Activated CD4-positive, CD25-positive, alpha-beta regulatory T cell treated with anti-CD3 and anti-CD28 coated beads, Interleukin-2, amount 50 U/mL, for 72 hours (primary cell): ENCODE data around the gene KCNQ5.

Source experiments
- DNase-seq: peaks from one replicate; pipeline ENCODE4 v3.0.0; 2021

Gene KCNQ5

DNA sequence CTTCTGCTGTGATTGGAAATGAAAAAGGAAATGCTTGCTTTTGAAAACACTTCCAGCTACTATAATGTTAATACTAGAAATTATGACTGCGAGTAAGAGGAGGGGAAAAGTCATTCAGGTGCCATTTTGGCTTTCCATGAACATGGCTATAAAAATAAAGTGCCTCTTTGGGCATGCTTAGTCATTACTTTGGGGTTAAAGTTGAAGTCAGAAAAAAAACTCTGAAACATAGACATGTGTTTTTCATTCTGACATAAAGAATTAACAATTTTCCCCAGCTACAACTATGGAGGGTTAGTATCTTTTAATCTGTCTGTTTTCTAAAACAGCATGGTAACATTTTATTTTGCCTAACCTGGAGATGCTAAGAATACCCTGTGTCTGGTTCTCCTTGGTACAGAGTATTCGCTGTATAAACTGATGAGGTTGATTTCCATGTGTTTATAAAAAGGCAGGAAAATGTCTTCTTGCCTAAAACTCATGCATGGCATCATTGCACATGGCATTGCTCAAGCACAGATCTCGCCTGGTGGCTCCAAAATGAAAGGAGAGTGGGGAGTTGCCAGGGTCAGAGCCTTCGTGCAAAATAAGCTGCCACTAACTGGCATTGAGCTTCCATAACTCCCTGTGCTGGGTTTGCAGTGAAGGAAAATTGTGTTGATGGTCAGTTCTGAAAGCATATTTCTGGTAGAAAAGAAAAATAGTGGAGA lies 188.9 kb downstream of the KCNQ5 start:
- DNase-seq, result no peak

DNA sequence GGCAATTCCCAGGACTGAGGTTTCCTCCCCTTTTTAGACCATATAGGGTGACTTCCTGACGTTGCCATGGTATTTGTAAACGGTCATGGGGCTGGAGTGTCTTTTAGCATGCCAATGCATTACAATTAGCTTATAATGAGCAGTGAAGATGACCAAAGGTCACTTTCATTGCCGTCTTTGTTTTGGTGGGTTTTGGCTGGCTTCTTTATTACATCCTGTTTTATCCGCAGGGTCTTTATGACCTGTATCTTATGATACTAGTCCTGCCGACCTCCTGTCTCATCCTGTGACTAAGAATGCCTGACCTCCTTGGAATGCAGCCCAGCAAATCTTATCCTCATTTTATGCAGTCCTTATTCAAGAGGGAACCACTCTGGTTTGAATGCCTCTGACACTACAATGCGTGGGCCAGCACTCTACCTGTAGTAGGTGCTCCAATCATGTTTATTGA lies 190.1 kb downstream of the KCNQ5 start:
- no peak for DNase-seq

DNA sequence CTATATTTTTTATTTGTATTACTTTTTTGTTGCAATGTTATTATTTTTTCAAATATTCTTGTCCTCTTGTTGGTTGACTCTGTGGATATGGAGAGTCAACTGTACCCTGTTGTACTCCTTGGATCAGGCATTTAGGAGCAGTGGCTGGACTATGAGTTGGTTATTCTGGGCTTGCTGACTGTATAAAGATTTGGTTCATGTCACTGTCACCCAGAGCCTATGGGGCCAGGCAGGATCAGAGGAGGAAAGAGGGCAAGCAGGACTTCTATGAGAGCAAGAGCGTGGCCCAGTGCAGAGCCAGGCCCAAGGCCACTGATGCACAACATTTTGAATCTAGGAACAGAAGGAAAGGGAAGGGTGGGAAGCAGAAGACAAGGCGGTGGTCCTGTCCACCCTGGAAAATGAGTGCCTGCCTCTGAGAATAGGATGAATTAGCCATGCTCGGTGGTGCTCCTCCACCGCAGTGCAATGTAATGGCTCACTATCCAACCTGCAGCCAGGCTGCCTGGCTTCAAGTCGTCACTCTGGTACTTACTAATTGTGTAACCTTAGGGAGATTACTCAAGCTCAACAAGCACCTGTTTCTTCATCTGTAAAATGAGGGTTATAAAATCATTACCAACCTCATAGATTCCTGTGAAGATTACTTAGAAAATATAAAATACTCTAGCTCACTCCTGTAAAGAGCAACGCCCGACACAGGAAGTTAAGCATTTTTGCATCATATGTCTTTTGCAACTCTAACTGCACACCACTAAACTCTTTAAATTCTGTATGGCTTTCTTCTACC lies 192.1 kb downstream of the KCNQ5 start:
- DNase-seq, result no peak

DNA sequence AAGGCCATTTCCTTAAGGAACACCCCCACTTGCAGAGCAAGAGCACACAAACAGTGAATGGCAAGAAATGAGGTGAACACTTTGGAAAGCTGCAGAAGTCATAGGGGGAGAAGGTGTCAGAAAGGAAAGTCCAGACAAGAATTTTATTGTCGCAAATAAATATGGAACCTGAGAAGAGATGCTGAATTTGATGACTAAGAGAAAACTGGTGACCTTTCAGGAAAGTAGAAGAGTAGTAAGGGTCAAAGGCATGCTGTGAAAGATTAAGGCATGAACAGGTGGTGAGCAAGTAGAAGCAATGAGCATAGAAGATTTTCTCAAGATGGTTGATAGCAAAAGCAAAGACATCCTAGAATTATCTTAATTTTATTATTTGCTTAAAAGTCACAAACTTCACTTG lies 194.2 kb downstream of the KCNQ5 start:
- DNase-seq, result no peak

DNA sequence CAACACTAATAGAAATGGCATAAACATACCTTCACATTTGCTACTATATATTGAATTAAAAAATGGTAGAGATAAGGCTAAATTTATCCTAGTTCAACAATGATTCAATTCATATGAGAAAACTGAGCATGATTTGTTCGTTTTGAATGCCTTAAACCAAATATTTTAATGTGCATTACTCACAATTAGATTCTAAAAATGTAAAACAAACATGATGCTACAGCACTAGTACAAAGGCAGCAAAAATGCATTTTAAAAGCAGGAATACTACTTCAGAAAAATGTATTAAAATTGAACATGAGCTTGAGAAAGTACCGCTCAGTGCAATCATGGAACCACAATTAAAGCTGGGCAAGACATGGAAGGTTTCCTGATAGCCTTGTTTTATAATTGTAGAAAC lies 195.3 kb downstream of the KCNQ5 start:
- no peak for DNase-seq

DNA sequence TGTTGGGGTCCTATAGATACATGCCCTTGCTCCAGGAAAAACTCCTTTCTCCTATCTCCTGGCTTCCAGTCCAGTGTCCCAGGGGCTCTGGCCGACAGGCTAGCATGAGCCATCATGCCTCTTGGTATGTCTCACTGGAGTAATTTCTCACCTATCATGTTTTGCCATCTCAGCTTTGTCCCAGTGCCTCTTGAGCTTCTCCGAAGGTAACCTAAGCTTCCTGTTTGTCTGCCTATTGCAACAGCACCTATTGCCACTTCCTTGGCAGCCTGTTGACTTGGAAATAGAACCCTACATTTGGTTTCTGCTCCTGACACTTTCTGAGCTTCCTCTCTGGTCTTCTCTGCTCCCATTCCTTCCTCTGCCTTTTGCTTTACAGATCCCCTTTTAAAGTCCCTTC lies 197.7 kb downstream of the KCNQ5 start:
- DNase-seq, result no peak

DNA sequence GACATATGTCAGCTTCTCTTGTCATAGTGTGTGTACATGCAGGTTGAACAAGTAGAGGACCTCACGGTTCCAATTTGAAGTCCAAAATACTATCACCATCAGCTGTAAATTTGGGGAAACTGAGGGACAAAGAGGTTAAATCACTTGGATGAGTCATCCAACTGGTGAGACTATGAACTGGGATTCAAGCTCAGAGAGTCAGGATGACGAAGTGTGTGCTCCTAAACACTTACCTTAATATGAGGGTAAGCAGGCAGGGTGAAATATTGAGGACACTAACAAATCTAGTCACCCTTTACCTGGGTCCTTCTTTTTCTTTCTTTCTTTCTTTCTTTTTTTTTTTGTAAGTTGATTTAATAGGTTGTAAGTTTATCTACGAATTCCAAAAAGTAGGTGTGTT lies 198.3 kb downstream of the KCNQ5 start:
- no peak for DNase-seq

DNA sequence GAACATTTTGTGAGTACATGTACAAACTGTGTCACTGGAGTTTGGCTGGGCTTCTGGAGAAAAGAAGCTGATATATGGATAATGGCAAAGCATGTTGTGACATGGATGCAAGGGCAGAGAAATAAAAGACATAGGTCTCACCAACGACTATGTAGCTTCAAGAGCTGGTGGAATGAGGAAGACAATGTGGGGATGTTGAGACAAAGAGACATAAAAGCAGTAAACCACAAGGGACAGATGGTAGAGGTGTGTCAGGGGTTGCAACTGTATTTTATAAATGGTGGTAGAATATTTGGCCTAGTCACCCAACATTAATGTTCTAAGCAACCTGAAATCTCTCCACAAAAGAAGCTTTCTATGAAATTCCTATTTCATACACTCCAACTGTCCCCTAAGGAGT lies 199.0 kb downstream of the KCNQ5 start:
- DNase-seq, result no peak

DNA sequence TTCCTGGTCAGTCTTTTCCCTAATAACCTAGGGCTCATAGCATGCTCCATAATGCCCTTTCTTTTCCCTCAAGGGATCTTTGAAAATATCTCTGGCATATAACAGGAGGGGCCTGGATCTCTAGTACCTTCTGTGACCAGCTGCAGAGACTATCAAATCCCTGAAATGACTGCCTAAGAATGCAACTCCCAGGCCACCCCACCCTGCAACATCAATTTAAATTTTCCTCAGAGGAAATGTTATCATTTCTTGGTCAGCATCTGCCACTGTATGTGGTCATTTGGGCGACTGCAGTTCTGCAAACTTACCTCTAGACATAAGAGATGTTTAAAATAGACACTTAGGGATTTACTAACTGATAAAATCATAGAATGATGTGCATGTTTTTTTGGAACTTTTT lies 200.2 kb downstream of the KCNQ5 start:
- DNase-seq, result no peak

DNA sequence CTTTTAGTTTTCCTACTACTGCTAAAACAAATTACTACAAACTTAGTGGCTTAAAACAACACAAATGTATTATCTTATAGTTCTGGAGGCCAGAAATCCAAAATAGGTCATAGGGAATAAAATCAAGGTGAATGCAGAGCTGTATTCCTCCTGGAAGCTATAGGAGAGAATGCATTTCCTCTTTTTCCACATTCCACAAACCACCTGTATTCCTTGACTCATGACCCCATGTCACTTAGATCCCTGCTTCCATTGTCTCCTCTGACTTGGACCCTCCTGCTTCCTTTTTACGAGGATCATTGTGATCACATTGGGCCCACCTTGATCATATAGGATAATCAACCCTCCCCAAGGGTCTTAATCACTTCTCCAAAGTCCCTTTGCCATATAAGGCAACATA lies 200.8 kb downstream of the KCNQ5 start:
- no peak for DNase-seq

DNA sequence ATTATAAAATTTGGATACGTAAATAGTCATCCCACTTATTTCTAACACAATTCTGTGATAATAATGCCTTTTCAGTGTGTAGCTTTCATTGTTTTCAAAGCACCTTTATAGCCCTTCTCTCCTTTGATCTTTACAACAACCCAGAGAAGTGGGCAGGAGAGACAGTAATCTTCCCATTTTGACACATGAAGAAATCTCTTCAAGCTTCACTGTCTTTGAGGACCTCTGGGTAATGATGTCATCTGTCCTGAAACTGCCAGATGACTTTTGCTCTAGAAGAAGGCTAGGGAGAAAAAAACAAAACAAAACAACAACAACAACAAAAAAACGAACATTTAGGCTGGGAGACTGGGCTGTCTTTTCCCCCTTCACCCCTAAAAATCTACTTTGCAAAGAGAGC lies 203.0 kb downstream of the KCNQ5 start:
- no peak for DNase-seq

DNA sequence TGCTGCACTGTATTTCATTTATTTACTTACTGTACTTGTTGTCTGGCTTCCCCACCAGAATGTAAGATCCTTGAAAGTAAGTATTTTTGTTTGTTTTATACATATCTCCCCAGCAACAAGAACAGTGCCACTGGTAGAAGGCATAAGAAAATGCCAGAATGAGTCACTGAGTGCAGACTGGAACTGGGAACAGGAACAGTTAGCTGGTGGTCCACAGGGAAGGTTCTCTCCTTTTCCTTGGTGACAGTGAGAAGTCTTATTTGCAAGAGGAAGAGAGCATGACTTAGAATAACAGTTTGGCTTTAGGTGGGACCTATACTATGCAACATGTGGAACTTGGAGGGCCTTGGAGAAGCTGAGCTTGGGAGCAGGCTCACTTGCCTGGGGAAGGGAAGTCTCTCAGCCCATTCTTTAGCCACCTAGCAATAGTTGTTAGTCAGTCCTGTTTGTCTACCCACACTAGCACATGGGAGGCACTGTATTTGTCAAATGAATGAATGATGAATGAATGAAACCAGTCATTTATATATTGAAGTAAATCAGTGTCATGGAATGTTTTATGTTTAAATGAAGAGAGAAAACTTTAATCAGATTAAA lies 203.5 kb downstream of the KCNQ5 start:
- no peak for DNase-seq

DNA sequence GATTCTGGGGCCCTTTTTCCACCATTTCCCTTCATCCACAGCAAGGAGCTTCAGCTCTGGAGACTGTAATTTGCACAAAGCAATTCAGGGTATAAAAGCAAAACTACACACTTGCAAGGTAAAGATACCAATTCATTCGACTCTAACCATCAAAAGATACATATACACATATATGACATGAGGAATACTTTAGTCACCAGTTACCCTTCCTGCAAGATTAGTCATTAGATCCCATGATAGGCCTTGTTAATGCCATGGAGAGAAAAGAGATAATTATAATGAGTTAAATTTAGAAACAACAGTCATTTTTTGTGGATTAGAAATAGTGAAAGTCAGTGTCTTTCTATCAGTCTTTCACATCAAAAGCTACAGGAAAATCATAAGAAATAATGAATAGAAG lies 204.2 kb downstream of the KCNQ5 start:
- no peak for DNase-seq

DNA sequence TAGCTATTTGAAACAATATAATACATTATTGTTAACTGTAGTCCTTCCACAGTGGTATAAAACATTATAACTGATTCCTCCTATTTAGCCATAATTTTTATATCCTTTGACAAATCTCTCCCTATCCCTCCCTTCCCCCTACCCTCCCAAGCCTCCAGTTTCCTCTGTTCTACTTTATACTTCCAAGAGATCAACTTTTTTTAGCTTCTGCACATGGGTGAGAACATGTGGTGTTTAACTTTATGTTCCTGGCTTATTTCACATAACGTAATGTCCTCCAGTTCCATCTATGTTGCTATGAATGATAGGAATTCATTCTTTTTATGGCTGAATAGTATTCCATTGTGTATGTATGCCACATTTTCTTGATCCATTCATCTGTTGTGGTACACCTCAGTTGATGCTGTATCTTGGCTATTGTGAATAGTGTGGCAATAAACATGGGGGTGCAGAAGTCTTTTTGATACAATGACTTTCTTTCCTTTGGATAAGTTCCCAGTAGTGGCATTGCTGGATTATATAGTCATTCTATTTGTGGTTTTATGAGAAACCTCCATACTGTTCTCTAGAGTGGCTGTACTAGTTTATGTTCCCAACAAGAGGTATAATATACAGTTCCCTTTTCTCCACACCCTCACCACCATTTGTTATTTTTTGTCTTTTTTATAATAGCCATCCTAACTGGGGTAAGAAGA lies 205.0 kb downstream of the KCNQ5 start:
- no peak for DNase-seq

DNA sequence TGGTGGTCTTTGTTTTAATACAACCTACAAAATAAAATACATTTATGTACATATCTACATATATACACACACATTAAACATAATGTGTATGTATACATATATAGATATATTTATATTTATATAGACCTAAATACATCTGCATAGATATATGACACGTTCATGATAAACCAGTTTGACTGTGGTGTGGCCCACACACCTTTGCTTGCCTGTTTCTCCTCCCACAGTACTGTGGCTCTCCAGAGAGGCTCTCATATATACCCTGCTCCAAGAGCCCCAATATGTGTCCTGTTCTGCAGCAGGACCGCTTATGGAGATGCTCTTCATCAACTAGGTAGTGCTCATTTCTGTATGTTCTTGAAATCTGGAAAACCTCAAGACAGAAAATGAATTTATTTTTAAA lies 207.0 kb downstream of the KCNQ5 start:
- DNase-seq, result no peak

DNA sequence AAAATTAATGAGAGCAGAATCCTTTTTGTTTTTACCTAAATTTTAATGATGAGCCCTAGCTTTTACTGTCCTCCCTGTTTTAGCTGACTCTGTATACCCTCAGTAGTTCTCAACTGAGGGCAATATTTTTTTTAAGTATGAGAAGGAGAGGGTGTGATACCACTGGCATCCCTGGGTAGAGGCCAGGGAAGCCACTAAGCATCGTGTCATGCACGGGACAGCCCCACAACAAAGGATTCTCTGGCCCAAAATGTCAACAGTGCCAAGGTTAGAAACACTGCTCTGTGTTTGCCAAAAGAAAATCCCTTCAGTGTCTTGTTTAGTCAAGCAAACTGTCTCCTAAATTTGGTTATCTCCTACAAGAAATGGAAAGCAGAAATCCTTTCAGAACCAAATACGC lies 210.4 kb downstream of the KCNQ5 start:
- no peak for DNase-seq

DNA sequence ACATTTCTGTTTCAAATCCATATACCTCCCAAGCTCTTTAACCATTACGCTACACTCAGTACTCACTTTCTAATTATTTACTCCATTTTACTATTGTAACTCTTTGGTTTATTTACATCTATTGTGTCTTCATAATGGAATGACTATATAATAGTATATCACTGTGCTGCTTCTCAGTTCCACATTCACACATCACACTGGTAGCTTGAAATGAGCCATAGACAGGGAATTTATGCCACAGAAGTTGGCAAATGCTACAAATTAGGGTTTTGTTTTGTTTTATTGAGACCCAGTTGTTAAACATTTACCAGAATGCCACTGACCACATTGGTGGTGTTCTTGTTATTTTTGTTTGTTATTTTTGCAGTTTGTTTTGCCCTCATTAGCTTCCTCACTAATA lies 213.9 kb downstream of the KCNQ5 start:
- no peak for DNase-seq

DNA sequence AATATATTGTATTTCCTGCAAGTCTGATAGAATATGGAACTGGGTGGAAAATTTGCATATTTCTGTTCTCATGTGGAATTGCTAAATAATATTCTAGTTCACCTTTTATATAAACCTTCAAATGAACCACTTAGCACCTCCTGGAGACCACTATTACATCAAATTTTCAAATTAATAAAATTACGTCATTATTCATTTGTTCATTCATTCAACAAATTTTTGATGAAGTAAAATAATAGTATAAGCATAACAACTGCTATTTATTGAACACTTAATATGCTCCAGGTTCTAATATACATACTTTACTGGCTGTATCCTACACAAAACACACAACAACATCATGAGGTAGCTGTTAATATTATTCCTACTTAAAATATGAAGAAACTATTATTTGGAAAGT lies 215.1 kb downstream of the KCNQ5 start:
- DNase-seq, result no peak

DNA sequence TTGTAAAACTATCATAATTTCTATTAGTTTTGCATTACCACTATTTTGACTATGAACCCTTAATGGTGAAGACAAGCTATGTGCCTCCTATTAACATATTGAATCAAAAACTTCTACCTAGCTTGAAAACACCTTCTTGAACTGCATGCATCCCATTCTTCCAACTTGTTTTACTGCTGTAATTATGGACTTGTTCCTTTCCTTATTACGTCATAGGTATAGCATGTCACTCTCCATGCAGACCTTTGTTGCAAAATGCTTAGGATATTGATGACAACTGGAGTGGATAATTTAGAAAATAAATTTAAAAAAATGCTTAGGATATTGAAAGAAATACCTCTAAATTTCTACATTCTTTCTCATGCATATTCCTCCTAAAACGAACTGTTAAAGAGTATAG lies 219.3 kb downstream of the KCNQ5 start:
- DNase-seq, result no peak

DNA sequence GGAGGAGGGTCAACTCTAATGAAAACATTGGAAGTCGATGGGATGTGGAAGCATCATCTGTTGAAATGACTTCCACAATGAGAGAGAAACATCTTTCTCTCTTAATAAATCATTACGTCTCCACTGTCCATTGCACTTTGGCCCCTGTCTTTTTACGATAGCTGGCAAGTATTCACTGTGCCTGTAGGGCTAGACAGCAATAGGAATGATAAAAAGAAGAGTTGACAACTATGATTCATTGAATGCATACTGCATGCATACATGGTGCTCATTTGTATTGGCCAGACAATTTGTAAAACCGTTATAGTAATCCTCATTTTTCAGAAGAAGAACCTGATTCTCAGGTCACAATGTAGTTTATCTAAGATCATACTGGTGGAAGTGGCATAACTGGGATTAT lies 220.3 kb downstream of the KCNQ5 start:
- no peak for DNase-seq

DNA sequence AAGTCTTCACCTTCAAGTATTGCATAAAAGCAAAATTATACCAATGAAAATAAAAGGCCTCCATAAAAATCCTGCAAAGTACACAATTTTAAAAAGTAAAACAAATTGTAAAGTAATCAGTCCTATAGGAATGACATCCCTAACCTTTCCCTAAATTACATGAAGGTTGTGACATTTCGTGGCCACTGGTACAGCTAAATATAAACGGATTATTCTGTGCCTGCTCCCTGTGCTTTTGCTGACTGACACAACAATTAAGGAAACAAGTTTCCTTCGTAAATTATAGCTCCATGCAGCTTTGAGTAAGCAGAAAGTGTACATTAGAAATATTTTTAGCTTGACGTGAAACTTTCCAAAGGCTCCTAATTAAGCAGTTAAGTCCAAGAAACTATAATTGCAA lies 222.8 kb downstream of the KCNQ5 start:
- DNase-seq, result no peak

DNA sequence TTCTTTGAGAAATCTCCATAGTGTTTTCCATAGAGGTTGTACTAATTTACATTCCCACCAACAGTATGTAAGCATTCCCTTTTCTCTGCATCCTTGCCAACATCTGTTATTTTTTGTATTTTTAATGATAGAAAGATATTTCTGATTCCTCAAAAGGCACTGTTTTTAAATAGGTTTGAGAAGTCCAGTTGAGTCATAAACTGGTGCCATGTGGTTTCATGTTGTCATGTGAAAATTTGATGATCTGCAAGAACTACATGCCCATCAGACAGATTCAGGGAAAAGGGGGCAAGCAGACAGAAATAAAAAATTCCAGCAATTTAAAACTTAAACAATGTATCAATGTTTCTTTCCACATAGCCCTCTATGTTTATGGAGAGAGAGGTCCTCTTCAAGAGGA lies 227.5 kb downstream of the KCNQ5 start:
- no peak for DNase-seq

DNA sequence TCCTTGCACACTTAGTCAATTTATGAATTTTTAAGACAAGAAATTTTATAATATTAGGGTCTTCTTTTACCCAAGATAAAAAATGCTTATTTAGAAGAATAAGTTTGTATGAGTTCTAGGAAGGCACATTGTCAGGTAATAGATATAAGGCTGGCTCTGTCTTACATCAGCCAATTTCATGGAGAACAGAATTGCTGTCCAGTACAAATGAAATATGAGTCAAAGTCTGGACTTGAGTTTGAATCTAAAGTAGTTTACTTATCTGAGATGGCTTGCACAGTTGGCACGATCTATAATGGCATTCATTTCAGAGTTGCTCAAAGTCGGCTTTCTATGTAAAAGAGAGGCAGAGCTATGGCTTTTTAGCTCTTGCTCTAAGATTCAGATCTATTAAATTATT lies 228.2 kb downstream of the KCNQ5 start:
- no peak for DNase-seq

DNA sequence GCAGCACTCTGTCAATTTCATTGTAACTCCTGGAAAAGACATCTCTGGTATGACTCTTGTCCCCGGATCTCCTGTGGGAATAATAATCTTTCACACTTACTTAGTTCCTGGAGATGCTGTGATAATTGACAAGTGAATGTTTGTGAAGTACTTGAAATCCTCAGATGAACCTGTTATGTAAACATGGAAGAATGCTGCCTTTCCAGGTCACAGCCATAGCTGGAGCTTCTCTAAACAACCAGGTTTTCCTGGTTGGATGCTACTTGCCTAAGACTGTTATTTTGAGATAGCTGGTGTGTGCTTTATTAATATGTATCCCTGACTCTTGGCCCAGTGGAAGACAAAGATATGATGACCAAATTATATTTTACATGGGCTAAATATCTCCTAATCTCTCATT lies 228.6 kb downstream of the KCNQ5 start:
- no peak for DNase-seq
